HepG2 (cell line): ENCODE measurements around the gene KIAA1755. TPM values are rescaled to one million over a fixed set of nuclear protein-coding genes. Genes with fewer than 3 reads are reported as not detected.

Experiments used
- ATAC-seq: fragments of 200-7000 bp; cut with Tn5 transposase; 3 replicates; pipeline ENCODE4 v1.9.1; 2020; ENCODE audit warnings: mild to moderate bottlenecking, moderate library complexity
- BruUV-seq: library from RNA; stranded (reverse); fragments of 400-500 nt; replicated peaks from 2 replicates; lab custom pipeline; 2021; lab: Mats Ljungman, UMichigan
- CTCF ChIA-PET: fragments of 300-600 bp; formaldehyde crosslinking; extraction: SDS; loops from one replicate; lab custom pipeline; 2021; ENCODE audit warnings: low total read pairs, inconsistent platforms, low intra/inter-chr PET ratio; lab: Yijun Ruan, JAX
- POLR2A ChIA-PET: fragments of 350-600 bp; sonication (Branson Sonifier 250); formaldehyde crosslinking; loops from one replicate; lab custom pipeline; 2020; ENCODE audit warnings: antibody characterized with exemption, inconsistent platforms; lab: Yijun Ruan, JAX
- DNase-seq: peaks from one replicate; pipeline ENCODE4 v3.0.0-alpha.2; 2015; ENCODE audit warnings: low spot score
- FAIRE-seq: peaks from 3 replicates; lab custom pipeline; 2011; peaks lifted over from hg19 to GRCh38; lab: Jason Lieb, UNC
- H2AFZ ChIP-seq: one replicate; pipeline ENCODE4 v1.6.1; 2011; ENCODE audit warnings: low read length, inconsistent platforms
- H3K27ac ChIP-seq: fragments of 300-600 bp; 3 replicates; pipeline ENCODE4 v1.8.0; 2011; ENCODE audit warnings: mixed run types, mild to moderate bottlenecking, mixed read lengths, low read length, inconsistent platforms; ENCODE audit not compliant: insufficient read depth; ENCODE audit errors: extremely low read length
- H3K27me3 ChIP-seq, 2 experiments: fragments of 200-600 bp in 1 of 2; 2 replicates in 1 of 2; 3 replicates in 1 of 2; pipeline versions ENCODE4 v1.6.0 to v1.8.0; 2011; ENCODE audit warnings: low read length in 2 of 2, mild to moderate bottlenecking in 2 of 2, moderate library complexity in 2 of 2, inconsistent platforms in 1 of 2; ENCODE audit not compliant: insufficient read depth in 2 of 2, control insufficient read depth in 1 of 2
- H3K36me3 ChIP-seq, 2 experiments: fragments of 200-600 bp in 1 of 2; replicated peaks in 1 of 2; 2 replicates in 1 of 2; 3 replicates in 1 of 2; pipeline versions ENCODE4 v1.5.1 to v1.8.0; 2011; ENCODE audit warnings: low read length in 2 of 2, inconsistent platforms in 1 of 2; ENCODE audit not compliant: insufficient read depth in 2 of 2, control insufficient read depth in 1 of 2
- H3K4me1 ChIP-seq: 2 replicates; pipeline ENCODE4 v1.5.1; 2012; ENCODE audit warnings: low read length, inconsistent platforms; ENCODE audit not compliant: insufficient read depth
- H3K4me2 ChIP-seq: 2 replicates; pipeline ENCODE4 v1.6.0; 2011; ENCODE audit warnings: low read depth, low read length, inconsistent platforms
- H3K4me3 ChIP-seq, 3 experiments: fragments of 200-600 bp in 1 of 3; sonication (generic), shearing (Covaris generic) in 1 of 3; replicated peaks in 1 of 3; 2 replicates each; pipeline ENCODE4 v1.5.1; 2011 to 2016; ENCODE audit warnings: low read length in 3 of 3, inconsistent platforms in 2 of 3, low read depth in 2 of 3, mild to moderate bottlenecking in 2 of 3, control low read depth in 1 of 3, mixed read lengths in 1 of 3; ENCODE audit not compliant: insufficient read depth in 1 of 3
- H3K79me2 ChIP-seq: one replicate; pipeline ENCODE4 v1.6.1; 2011; ENCODE audit warnings: low read length, inconsistent platforms; ENCODE audit not compliant: insufficient read depth
- H3K9ac ChIP-seq: 2 replicates; pipeline ENCODE4 v1.6.0; 2011; ENCODE audit warnings: mild to moderate bottlenecking, low read depth, low read length, inconsistent platforms; ENCODE audit not compliant: insufficient read depth
- H3K9me3 ChIP-seq: 2 replicates; pipeline ENCODE4 v1.5.1; 2012; ENCODE audit warnings: mild to moderate bottlenecking, low read length
- H4K20me1 ChIP-seq: 2 replicates; pipeline ENCODE4 v1.6.0; 2011; ENCODE audit warnings: inconsistent platforms, mild to moderate bottlenecking, low read length, moderate library complexity; ENCODE audit not compliant: insufficient read depth
- CBX2 ChIP-seq, 2 experiments: fragments of 200-600 bp in 1 of 2; sonication (generic); formaldehyde crosslinking in 1 of 2; IDR thresholded peaks; 2 replicates each; pipeline versions ENCODE4 v1.7.0 to v1.8.1; 2018 to 2022; ENCODE audit warnings: low read depth in 2 of 2, low read length in 1 of 2, mild to moderate bottlenecking in 1 of 2, missing genetic modification reagents in 1 of 2
- CCDC6 ChIP-seq: sonication (generic); formaldehyde crosslinking; IDR thresholded peaks from 2 replicates; pipeline ENCODE4 v1.8.1; 2022; ENCODE audit warnings: mild to moderate bottlenecking, missing genetic modification reagents, moderate library complexity
- GFI1 ChIP-seq: sonication (generic); formaldehyde crosslinking; IDR thresholded peaks from 2 replicates; pipeline ENCODE4 v1.5.0; 2020; ENCODE audit warnings: missing genetic modification reagents, mild to moderate bottlenecking, borderline replicate concordance
- MAFF ChIP-seq: IDR thresholded peaks from 2 replicates; pipeline ENCODE4 v1.6.1; 2011; ENCODE audit warnings: low read depth, low read length, improper control_type of control experiment
- MAFK ChIP-seq, 2 experiments: IDR thresholded peaks in 1 of 2; conservative IDR thresholded peaks in 1 of 2; 2 replicates each; pipeline ENCODE4 v1.6.1; 2011; ENCODE audit warnings: improper control_type of control experiment in 2 of 2, low read length in 2 of 2
- MYNN ChIP-seq: sonication (generic); formaldehyde crosslinking; IDR thresholded peaks from 2 replicates; pipeline ENCODE4 v1.4.0; 2020; ENCODE audit warnings: mild to moderate bottlenecking, low read depth, missing genetic modification reagents
- NFE2L2 ChIP-seq: fragments of 150-350 bp; IDR thresholded peaks from 2 replicates; pipeline ENCODE4 v1.6.1; 2014; ENCODE audit warnings: low read length
- PAF1 ChIP-seq: IDR thresholded peaks from 2 replicates; pipeline ENCODE4 v1.6.1; 2016; ENCODE audit warnings: missing genetic modification reagents, missing compliant biosample characterization
- SAP130 ChIP-seq: IDR thresholded peaks from 2 replicates; pipeline ENCODE4 v1.6.1; 2016; ENCODE audit warnings: low read depth
- ZNF30 ChIP-seq: sonication (generic); formaldehyde crosslinking; IDR thresholded peaks from 2 replicates; pipeline ENCODE4 v1.5.0; 2020; ENCODE audit warnings: mild to moderate bottlenecking, missing genetic modification reagents
- ZSCAN22 ChIP-seq: sonication (generic); formaldehyde crosslinking; IDR thresholded peaks from 2 replicates; pipeline ENCODE4 v1.4.0; 2020; ENCODE audit warnings: mild to moderate bottlenecking, missing genetic modification reagents
- WGBS: methylation state at CpG from one replicate; pipeline ENCODE4 v1.1.6; 2017; ENCODE audit warnings: low lambda C conversion rate; 5-methylcytosine and 5-hydroxymethylcytosine counted together
- in situ Hi-C: cut with HindIII; loops from 2 replicates; pipeline ENCODE4 v1.10.0; 2017; ENCODE audit warnings: low pct_unique_long_range_greater_than_20kb; ENCODE audit not compliant: extremely low pct_ligation_motif_present
- intact Hi-C: fragments of 100-400 bp; cut with micrococcal nuclease; formaldehyde crosslinking; loops from one replicate; pipeline ENCODE4 v1.10.0; 2022; ENCODE audit not compliant: unreplicated experiment
- polyA plus RNA-seq, 8 experiments: library from polyadenylated mRNA; depleted of rRNA in 3 of 8; stranded (reverse) in 7 of 8; unstranded in 1 of 8; fragments of >200 nt; fragmentation: Illumina TruSeq in 4 of 8; extraction: Trizol in 4 of 8; gene quantifications; 2 replicates each; pipeline versions ENCODE4 v1.2.1 to v1.2.3, GENCODE V29; 2011 to 2016; ENCODE audit warnings: low read depth in 4 of 8, missing spikeins in 1 of 8, mixed read lengths in 1 of 8; ENCODE audit not compliant: insufficient read depth in 1 of 8
- total RNA-seq, 5 experiments: library from RNA; depleted of rRNA; stranded (reverse); fragments of >200 nt; fragmentation: Illumina TruSeq; extraction: Trizol; gene quantifications; 2 replicates each; pipeline ENCODE4 v1.2.3, GENCODE V29; 2016; ENCODE audit warnings: low read depth in 1 of 5
- TF ChIP-seq, protein P1 (sequence below): sonication (generic); formaldehyde crosslinking; IDR thresholded peaks from 2 replicates; pipeline ENCODE4 v1.5.0; 2020; ENCODE audit warnings: mild to moderate bottlenecking, missing genetic modification reagents, moderate library complexity
- TF ChIP-seq, protein P2 (sequence below): sonication (generic); formaldehyde crosslinking; IDR thresholded peaks from 2 replicates; pipeline ENCODE4 v1.8.0; 2022; ENCODE audit warnings: low read depth, missing genetic modification reagents
- TF ChIP-seq, protein P3 (sequence below): sonication (generic); formaldehyde crosslinking; IDR thresholded peaks from 2 replicates; pipeline ENCODE4 v1.5.0; 2020; ENCODE audit warnings: mild to moderate bottlenecking, missing genetic modification reagents

The KIAA1755 gene
- total and polyA plus RNA-seq, 2 of the 13 experiments (the other 11 are each of a cell fraction or from before 2014, with no cell fraction given) = 0.04 TPM; not detected in 1

DNA sequence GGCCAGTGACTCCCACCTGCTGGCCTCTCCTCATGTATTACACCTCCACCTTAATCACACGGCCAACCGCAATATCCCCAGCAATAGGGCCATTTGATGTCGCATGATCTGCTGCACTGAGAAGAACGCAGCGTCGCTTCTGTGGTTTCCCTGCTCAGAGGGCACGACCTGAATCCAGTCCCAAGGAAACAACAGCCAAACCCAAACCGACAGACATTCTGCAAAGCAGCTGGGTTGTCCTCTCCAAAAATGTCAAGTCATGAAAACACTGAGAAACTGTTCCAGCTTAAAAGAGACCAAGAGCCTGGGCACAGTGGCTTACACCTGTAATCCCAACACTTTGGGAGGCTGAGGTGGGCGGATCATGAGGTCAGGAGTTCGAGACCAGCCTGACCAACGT is 35.9 kb upstream of the KIAA1755 start:
- H3K4me3 ChIP-seq = no peak overlapping the region
- in situ Hi-C loops (no loop called here), intact Hi-C loops (no loop called here)
- no peaks in the 10 kb centered on the region for H4K20me1 ChIP-seq
- H3K9me3 ChIP-seq = no peaks in the 10 kb centered on the region
- ChIA-PET POLR2A (no interaction called here), CTCF (no interaction called here)
- no peak overlapping the region for H2AFZ ChIP-seq
- no peak overlapping the region for H3K9ac ChIP-seq
- no peak overlapping the region for H3K4me2 ChIP-seq
- H3K79me2 ChIP-seq = no peaks in the 10 kb centered on the region
- TF ChIP-seq, protein P1, sequence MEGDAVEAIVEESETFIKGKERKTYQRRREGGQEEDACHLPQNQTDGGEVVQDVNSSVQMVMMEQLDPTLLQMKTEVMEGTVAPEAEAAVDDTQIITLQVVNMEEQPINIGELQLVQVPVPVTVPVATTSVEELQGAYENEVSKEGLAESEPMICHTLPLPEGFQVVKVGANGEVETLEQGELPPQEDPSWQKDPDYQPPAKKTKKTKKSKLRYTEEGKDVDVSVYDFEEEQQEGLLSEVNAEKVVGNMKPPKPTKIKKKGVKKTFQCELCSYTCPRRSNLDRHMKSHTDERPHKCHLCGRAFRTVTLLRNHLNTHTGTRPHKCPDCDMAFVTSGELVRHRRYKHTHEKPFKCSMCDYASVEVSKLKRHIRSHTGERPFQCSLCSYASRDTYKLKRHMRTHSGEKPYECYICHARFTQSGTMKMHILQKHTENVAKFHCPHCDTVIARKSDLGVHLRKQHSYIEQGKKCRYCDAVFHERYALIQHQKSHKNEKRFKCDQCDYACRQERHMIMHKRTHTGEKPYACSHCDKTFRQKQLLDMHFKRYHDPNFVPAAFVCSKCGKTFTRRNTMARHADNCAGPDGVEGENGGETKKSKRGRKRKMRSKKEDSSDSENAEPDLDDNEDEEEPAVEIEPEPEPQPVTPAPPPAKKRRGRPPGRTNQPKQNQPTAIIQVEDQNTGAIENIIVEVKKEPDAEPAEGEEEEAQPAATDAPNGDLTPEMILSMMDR (CRISPR knock-in tag) = 0 out of 2 replicates have a peak, but pooled peaks have one; percentile 16
- TF ChIP-seq NFE2L2 = peak; percentile 82
- TF ChIP-seq GFI1 (CRISPR knock-in tag) = no peak
- TF ChIP-seq MAFF = peak; percentile 73
- TF ChIP-seq MYNN (CRISPR knock-in tag) = no peak
- TF ChIP-seq MAFK (conservative IDR thresholded peaks at IDR 0.05 in 1 of 2, IDR thresholded peaks at IDR 0.05 in 1 of 2; ENCODE audit: low read length in 2 of 2) = peak; percentile 75 to 83
- H3K27ac ChIP-seq = no peak overlapping the region
- H3K27me3 ChIP-seq = peaks cover 2 to 34% of the 10 kb centered on the region in 2 experiments; a peak in 4 of 5 replicates
- DNase-seq (no peak), FAIRE-seq (no peak), ATAC-seq (peak; percentile 11; the same call in 1 of the 3 replicates)
- BruUV-seq = no TSS peak
- 40% methylated on average over 9 of the region's 11 CpGs for WGBS
- H3K36me3 ChIP-seq = no peaks in the 10 kb centered on the region
- peaks cover 6% of the 10 kb centered on the region; the same call in 1 of the 2 replicates for H3K4me1 ChIP-seq

DNA sequence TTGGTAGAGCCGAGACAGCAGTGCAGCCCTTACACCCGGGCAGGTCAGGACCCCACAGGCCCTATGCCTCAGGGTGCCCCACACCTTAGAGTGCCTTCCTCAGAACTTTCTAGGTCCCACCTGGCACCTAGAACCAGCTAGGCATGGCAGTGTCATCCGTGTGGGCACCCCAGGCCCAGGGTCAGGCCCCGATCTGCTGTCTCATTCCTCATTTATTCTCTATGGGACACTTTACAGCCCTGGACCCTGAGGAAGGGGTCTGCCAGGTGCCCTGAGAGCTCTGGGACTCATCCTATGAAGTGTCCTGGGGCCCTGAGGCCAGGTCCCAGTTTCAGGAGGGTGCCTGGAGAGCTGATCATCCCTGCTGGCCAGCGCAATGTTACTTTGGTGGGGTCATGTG is 35.3 kb upstream of the KIAA1755 start:
- ATAC-seq = no peak
- no TSS peak for BruUV-seq
- FAIRE-seq = no peak
- 25% methylated on average over 5 of the region's 5 CpGs for WGBS
- H2AFZ ChIP-seq = no peak overlapping the region
- no peaks in the 10 kb centered on the region for H3K9me3 ChIP-seq
- CTCF ChIA-PET = no interaction called here
- H3K36me3 ChIP-seq = no peaks in the 10 kb centered on the region
- H3K27me3 ChIP-seq = peaks cover 2 to 30% of the 10 kb centered on the region in 2 experiments; a peak in 4 of 5 replicates
- POLR2A ChIA-PET = no interaction called here
- no peak for DNase-seq
- H3K4me3 ChIP-seq = no peak overlapping the region
- no peaks in the 10 kb centered on the region for H3K79me2 ChIP-seq
- no peaks in the 10 kb centered on the region for H4K20me1 ChIP-seq
- no peak overlapping the region for H3K4me2 ChIP-seq
- H3K4me1 ChIP-seq = peaks cover 12% of the 10 kb centered on the region
- H3K9ac ChIP-seq = no peak overlapping the region
- in situ Hi-C loops (no loop called here), intact Hi-C loops (no loop called here)
- no peak overlapping the region for H3K27ac ChIP-seq
- TF ChIP-seq ZNF30 (CRISPR knock-in tag) = no peak
- TF ChIP-seq, protein P2, sequence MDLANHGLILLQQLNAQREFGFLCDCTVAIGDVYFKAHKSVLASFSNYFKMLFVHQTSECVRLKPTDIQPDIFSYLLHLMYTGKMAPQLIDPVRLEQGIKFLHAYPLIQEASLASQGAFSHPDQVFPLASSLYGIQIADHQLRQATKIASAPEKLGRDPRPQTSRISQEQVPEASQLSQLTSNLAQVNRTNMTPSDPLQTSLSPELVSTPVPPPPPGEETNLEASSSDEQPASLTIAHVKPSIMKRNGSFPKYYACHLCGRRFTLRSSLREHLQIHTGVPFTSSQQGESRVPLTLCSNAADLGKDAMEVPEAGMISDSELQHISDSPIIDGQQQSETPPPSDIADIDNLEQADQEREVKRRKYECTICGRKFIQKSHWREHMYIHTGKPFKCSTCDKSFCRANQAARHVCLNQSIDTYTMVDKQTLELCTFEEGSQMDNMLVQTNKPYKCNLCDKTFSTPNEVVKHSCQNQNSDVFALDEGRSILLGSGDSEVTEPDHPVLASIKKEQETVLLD = no peak
- TF ChIP-seq SAP130 (CRISPR knock-in tag) = no peak
- no peak for TF ChIP-seq PAF1 (CRISPR knock-in tag)
- TF ChIP-seq, protein P3, sequence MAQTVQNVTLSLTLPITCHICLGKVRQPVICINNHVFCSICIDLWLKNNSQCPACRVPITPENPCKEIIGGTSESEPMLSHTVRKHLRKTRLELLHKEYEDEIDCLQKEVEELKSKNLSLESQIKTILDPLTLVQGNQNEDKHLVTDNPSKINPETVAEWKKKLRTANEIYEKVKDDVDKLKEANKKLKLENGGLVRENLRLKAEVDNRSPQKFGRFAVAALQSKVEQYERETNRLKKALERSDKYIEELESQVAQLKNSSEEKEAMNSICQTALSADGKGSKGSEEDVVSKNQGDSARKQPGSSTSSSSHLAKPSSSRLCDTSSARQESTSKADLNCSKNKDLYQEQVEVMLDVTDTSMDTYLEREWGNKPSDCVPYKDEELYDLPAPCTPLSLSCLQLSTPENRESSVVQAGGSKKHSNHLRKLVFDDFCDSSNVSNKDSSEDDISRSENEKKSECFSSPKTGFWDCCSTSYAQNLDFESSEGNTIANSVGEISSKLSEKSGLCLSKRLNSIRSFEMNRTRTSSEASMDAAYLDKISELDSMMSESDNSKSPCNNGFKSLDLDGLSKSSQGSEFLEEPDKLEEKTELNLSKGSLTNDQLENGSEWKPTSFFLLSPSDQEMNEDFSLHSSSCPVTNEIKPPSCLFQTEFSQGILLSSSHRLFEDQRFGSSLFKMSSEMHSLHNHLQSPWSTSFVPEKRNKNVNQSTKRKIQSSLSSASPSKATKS (CRISPR knock-in tag) = no peak
- TF ChIP-seq CCDC6 (CRISPR knock-in tag) = no peak
- TF ChIP-seq ZSCAN22 (CRISPR knock-in tag) = no peak
- no peak for TF ChIP-seq CBX2 (IDR thresholded peaks at IDR 0.05; ENCODE audit: low read depth, low read length)
- TF ChIP-seq CBX2 (CRISPR knock-in tag; IDR thresholded peaks at IDR 0.05; ENCODE audit: low read depth) = no peak
